ENCODE data around the gene CAVIN1.
"Not testable (repeated sequence)": the region's sequence is repeated elsewhere in the genome, so short reads cannot be mapped to it uniquely, and the experiment has no call there.

Gene CAVIN1

DNA sequence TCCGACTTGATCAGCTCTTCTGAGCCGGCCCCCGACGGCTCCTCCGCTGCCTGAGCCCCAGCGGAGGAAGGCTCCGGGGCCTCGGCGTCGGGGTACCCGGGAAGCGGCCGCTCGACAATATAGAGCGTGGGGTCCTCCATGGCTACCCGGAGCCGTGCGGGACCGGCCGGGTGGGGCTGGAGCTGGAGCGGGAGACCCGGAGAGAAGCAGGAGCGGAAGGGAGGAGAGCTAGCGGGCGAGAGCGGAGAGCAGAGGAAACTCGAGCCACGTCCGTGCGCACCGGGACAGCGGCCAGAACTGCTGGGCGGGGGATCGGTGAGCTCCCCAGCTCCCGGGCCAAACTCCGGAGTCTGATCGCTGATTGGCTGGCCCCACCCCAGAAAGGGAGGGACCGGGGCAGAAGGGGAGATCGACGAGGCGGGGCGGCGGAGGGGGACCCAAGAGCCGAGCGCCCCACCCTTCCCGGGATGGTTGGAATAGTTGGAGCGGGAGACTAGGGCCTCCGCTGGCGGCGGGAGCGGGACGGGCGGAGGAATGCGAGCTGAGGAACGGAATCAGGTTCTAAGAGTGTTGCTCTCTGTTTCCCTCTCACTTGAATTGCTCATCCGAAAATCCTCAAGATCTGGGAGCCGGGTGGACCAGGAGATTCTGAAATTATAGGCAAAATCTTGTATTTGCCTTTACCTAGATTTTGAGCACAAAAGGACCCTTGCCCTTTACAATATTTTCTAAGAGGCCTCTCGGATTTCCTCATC lies at the start of gene CAVIN1:
Gene CAVIN1 (minus strand): TSS at position 299 of the 755 bp plus-strand sequence. CDS start 159 bp downstream, at position 140.
- peak; percentile 100 for DNase-seq

DNA sequence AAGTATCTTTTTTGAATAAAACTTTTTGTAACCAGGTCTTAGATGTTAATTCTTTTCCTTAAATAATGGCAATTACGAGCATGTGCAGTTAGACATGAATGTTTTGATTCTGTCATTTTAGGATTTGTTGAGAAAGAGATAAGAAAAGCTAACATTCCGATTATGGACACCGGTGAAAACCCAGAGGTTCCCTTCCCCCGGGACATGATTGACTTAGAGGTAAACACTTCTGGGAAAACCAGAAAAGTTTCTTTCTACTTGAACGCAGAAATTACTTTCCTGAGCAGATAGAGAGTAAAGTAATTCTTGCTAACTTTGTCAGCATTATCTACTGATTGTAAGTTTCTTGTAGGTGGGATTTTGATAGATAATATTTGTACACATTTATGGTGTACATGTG lies 44.8 kb upstream of the CAVIN1 start:
- no peak for DNase-seq

DNA sequence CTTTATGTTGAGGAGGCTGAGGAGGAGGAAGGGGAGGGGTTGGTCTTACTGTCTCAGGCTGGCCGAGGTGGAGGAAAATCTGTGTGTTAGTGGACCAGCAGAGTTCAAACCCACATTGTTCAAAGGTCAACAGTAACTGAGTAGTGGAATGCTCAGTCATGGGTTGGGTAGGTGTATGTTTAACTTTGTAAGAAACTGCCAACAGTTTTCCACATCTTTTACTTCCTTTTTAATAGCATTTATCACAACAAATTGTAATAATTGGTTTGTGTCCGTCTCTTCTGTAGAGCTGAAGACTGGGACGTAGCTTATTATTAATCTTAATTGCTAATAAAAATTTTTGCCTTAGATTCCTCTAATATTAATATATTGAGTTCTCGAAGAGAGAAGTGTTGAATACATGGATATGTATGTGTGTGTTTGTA lies 40.9 kb upstream of the CAVIN1 start:
- DNase-seq = no peak

DNA sequence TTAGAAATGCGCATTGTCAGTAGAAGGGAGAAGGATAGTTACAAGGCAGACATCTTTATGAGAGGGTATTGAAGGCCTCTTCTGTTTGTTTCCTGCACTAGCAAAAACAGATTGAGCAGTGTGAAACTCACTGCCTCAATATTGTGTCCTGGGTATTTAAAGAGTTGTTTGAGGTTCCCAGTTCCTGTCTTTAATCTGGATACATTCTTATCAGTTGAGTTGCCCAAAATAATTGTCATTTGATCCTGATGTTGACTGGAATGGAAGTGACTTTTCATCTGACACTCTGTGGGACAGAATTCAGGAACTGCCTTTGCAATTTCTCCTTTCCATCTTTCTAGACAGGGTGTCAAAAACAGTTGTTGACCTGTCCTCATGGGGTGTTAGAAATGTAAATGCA lies 37.3 kb upstream of the CAVIN1 start:
- no peak for DNase-seq

GRCh38 chr17:42459801-42460281 lies 36.8 kb upstream of the CAVIN1 start:
- peak; percentile 24 for DNase-seq

- DNase-seq = peak; percentile 41
Measured at GRCh38 chr17:42459256-42459800, 36.3 kb upstream of the CAVIN1 start.

GRCh38 chr17:42458497-42459255 lies 35.6 kb upstream of the CAVIN1 start, which contains the start of gene ATP6V0A1:
TSS of gene ATP6V0A1 (plus strand) at chr17:42458878. CDS start at chr17:42460895, 2,017 bp downstream.
- peak; percentile 96 for DNase-seq

DNA sequence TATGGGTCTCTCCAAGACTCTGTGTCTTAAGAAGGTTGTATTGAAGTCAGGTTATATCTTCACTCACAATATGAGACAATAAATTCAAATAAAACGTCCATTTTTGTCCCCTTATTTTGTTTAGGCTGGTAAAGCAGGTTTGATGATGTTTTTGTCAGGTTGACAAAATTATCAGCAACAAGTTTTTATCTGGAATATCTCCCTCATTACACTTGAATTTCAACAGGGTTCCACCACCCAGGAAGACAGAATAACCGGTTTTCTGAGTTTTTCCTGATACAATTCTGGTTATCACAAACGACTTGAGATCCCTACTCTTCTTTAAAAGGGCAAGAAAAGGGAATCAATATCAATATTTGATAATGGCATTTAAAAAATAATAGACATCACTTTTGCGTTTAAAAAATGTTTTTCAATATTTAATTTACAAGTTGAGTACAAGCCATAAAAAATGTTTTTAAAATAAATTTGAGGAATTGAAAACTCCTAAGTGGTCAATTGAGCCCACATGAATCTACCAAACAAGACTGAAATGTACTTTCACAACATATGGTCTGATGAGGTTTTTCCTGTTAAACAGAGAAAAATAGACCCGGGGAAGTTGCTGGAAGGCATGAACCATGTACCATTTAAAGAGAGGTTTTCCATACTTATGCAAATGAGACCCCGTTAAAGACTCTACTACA lies 34.2 kb upstream of the CAVIN1 start:
- no peak for DNase-seq

DNA sequence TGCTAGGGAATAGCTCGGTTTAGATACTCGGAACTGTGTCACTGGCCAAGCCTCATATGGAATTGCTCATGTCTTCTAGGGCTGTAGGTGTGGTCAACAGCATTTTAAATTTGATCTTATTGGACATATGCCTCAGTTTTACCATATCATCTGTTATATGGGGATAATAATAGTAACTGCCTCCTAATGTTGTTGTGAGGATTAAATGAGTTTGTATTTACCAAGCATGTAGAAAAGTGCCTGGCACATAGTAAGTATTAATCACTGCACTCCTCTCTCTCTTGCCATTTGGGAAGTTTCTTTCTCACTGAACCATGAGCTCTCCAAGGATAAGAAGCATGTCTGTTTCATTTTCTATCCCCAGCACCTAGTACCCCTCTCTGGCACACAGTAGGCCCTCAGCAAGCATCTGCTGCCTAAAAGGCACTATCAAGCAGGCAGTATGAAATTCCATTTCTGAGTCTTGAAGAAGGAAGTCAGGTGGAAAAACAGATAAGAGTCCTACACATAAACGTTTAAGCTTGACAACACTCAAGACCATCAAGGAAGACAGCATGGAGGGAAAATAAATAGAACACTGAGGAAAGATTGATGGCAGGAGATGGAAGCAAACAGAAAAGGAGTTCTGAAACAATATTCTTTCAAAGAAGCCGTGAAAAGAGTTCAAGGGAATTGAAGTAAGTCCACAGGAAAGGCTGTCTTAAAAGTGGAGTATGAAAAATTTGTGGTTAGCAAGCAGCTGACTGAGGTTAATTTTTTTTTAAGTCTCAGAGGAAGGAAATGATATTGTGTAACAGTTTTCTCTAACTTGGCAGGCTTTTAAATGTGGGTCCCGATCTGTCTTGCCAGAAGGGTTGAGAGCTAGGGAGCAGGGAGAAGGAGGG lies 33.4 kb upstream of the CAVIN1 start:
- no peak for DNase-seq

DNA sequence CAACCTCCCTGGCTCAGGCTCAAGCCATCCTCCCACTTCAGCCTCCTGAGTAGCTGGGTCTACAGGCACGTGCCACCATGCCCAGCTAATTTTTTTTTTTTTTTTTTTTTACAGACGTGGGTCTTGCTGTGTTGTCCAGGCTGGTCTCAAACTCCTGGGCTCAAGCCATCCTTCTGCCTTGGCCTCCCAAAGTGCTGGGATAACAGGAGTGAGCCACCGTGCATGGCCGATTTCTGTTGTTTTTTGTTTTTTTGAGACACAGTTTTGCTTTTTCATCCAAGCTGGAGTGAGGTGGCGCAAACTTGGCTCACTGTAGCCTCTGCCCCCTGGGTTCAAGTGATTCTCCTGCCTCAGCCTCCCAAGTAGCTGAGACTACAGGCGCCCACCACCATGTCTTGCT lies 31.9 kb upstream of the CAVIN1 start:
- DNase-seq = not testable (repeated sequence)

DNA sequence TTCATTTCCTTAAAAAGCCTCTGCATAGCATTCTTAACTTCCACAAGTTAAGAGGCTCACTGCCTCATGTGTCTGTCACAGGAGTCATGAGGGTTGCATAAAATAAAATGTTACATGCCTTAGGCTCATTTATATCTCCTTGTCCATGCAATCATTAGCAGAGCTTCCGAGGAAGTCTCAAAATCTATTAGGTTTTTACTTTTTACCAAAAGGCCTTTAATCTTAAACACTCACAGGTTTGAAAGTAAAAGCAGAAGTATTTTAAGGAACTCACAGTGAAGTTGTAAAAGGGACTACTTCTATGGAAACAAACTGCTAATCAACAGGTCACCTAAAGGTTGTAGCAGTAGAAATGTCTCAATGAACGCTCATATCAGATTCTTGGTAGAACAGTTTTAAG lies 30.4 kb upstream of the CAVIN1 start:
- no peak for DNase-seq

- not testable (repeated sequence) for DNase-seq
Measured at GRCh38 chr17:42451270-42451669, 28.2 kb upstream of the CAVIN1 start.

DNA sequence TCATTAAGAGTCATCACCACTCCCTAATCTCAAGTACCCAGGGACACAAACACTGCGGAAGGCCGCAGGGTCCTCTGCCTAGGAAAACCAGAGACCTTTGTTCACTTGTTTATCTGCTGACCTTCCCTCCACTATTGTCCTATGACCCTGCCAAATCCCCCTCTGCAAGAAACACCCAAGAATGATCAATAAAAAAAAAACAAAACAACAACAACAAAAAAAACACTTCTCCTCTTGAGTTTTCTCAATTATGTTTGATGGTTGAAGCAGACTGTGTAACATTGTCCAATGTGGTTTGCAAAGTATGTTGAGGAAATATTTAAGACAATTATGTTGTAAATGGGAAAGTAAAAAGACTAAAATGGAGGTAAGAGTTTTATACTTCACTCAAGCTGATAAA lies 26.8 kb upstream of the CAVIN1 start:
- not testable (repeated sequence) for DNase-seq

DNA sequence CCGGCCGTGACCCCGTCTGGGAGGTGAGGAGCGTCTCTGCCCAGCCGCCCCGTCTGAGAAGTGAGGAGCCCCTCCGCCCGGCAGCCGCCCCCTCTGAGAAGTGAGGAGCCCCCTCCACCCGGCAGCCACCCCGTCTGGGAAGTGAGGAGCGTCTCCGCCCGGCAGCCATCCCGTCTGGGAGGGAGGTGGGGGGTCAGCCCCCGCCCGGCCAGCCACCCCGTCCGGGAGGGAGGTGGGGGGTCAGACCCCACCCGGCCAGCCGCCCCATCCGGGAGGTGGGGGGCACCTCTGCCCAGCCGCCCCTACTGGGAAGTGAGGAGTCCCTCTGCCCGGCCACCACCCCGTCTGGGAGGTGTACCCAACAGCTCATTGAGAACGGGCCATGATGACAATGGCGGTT lies 26.1 kb upstream of the CAVIN1 start:
- not testable (repeated sequence) for DNase-seq

- no peak for DNase-seq
Measured at GRCh38 chr17:42442196-42442565, 19.1 kb upstream of the CAVIN1 start.

- no peak for DNase-seq
Measured at GRCh38 chr17:42441371-42442195, 18.5 kb upstream of the CAVIN1 start.

DNA sequence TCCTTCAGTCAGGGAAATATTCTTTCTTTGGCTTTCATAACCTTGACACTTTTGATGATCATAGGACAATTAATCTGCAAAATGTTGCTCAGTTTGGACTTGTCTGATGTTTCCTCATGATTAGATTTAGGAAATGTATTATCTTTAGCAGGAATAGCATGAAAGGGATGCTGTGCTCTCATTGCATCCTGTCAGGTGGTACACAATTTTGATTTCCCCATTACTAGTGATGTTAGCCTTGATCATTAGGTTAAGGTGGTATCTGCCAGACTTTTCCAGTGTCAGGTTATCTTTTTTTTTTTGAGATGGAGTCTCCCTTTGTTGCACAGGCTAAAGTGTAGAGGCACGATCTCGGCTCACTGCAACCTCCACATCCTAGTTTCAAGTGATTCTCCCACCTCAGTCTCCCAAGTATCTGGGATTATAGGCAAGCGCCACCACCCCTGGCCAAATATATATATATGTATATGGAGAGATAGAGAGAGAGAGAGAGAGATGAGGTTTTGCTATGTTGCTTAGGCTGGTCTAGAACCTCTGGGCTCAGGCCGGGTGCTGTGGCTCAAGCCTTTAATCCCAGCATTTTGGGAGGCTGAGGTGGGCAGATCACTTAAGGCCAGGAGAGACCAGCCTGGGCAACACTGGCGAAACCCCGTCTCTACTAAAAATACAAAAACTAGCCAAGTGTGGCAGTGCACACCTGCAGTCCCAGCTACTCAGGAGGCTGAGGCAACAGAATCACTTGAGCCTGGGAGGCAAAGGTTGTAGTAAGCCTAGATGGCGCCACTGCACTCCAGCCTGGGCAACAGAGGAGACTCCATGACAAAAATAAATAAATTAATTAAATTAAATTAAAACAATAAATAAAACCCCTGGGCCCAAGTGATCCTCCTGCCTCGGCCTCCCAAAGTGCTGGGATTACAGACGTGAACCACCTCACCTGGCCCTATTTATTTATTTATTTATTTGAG lies 15.8 kb upstream of the CAVIN1 start:
- no peak for DNase-seq

- peak; percentile 81 for DNase-seq
Measured at GRCh38 chr17:42436391-42436790, 13.3 kb upstream of the CAVIN1 start.

DNA sequence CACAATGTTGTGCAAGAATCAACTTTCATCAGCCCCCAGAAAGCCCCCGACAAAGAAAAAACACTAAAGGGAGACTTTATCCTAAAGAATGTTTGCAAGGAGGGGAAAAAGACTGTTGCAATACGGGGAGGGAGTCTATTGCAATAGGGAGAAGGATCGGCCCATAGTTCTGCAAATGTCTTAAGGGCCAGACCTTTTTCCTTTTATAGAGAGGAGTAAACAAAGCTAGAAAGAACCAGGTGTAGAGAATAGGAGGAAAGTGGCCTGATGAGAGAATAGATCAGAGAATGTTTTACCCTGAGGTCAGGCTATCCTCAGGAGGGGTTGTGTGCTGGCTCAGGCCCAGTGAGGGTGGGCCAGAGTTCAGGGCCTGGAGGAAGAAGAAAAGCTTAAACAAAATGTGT lies 8.7 kb upstream of the CAVIN1 start:
- peak; percentile 51 for DNase-seq

All from right hindlimb (tissue), 1 donor.